B cell (primary cell): Measurements from ENCODE around the gene POGK.

Experiments used
- CTCF ChIP-seq: fragments of 200-600 bp; IDR thresholded peaks from one replicate; pipeline ENCODE4 v1.8.0; 2022; ENCODE audit warnings: antibody characterized with exemption, mild to moderate bottlenecking
- EZH2 ChIP-seq: IDR thresholded peaks from 2 replicates; pipeline ENCODE4 v1.6.1; 2012; ENCODE audit warnings: borderline replicate concordance, low read depth, mild to moderate bottlenecking, moderate library complexity, low read length; ENCODE audit not compliant: insufficient read depth, poor library complexity, severe bottlenecking

- no peak for TF ChIP-seq CTCF
- no peak for TF ChIP-seq EZH2
Observed at GRCh38 chr1:166811691-166812090, 27.6 kb upstream of the POGK start.
